Frontal cortex (tissue), 4 donors: ENCODE measurements around the gene ALDH1L2. TPM values are rescaled to one million over a fixed set of nuclear protein-coding genes. Genes with fewer than 3 reads are reported as not detected.

Experiments
- DNase-seq, 2 donors: peaks; one replicate each; pipeline ENCODE4 v3.0.0; 2012; ENCODE audit warnings: low spot score in 2 of 2
- FAIRE-seq: peaks from 2 replicates; lab custom pipeline; 2012; peaks lifted over from hg19 to GRCh38; lab: Jason Lieb, UNC
- total RNA-seq: library from RNA; depleted of rRNA; stranded (reverse); fragments of >200 nt; gene quantifications from one replicate; pipeline ENCODE4 v1.2.3, GENCODE V29; 2014
- donor health status: control.
- donor health status: control.
- donor health status: control.

Gene ALDH1L2
- total RNA-seq, 1 donor from 2014 or later, result 4.9 TPM

DNA sequence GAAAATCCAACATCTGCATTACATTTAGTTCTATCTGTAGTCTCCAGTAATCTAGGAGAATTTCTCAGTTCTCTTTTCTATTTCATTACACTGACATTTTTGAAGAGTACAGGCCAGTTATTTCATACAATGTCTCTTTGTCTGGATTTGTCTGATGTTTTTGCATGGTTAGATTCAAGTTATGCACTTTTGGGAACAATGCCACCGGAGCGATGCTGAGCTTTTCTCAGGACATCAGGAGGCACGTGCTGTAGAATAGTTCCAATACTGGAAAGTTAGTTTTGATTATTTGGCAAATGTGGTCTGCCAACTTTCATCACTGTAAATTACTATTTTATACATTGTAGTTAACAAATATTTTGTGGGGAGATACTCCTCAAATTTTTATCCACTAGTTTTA lies 43.1 kb downstream of the ALDH1L2 start:
- FAIRE-seq (no peak), DNase-seq (no peak)

DNA sequence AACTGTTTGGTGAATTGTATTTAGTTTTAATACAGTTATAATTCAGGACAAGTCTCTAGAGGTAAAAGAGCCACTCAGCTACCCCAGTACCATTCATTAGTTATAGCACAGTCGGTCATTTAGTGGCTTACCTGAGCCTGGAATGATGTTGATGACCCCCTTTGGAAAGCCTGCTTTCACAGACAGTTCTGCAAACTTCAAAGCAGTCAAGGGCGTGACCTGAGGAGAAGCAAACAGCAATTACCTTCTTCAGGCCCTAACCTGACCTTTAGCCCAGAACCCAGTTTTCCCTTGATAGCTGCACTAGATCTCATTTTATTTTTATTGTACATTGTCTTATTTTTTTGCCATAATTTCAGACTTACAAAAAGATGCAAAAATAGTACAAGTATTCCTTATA lies 43.8 kb downstream of the ALDH1L2 start:
- FAIRE-seq (no peak), DNase-seq (no peak)

DNA sequence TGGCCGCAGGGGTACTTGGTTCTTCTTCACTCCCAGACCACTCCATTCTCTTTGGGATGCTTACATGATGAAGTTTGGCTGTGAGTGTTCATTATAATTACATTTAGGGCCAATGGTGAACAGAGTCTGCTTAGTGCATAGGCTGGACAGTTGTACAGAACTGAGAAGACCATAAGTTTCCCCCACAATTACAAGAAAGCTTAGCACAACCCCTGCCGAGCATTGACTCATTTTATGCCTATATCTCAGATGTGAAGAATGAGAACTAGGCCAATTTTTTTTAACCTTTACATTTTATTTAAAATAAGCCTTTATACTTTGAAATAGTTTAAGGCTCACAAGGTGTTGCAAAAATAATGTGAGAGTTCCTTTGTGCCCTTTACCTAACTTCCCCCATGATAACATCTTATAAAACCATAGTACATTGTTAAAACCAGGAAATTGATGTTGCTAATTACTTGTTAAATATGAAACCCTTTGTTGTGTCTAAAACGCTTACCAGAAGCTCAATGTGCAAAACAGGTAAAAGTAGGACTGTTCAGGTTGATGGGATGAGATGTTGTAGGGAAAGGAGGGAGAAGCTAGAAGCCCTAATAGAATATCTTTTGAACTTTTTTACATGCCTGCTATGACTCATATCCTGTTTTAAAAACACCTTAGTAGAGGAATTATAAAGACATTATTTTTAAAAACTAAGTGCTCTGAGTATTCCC lies 47.2 kb downstream of the ALDH1L2 start:
- FAIRE-seq, result no peak
- DNase-seq, result no peak

DNA sequence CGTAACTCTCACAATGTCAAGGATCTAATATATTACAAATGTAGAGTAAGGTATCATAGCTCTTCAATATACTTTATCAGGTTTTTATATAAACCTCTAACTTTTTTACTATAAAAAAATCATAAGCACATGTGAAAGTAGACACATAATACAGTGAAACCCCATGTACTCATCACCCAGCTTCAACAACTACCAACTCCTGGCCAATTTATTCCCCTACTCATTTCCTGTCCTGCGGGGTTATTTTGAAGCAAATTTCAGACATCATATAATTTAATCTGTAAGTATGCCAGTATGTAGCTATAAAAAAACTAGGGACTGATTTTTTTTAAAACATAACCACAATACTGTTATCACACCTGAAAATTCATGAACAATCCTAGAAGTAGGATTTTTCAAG lies 50.4 kb downstream of the ALDH1L2 start:
- FAIRE-seq (no peak), DNase-seq (no peak)

DNA sequence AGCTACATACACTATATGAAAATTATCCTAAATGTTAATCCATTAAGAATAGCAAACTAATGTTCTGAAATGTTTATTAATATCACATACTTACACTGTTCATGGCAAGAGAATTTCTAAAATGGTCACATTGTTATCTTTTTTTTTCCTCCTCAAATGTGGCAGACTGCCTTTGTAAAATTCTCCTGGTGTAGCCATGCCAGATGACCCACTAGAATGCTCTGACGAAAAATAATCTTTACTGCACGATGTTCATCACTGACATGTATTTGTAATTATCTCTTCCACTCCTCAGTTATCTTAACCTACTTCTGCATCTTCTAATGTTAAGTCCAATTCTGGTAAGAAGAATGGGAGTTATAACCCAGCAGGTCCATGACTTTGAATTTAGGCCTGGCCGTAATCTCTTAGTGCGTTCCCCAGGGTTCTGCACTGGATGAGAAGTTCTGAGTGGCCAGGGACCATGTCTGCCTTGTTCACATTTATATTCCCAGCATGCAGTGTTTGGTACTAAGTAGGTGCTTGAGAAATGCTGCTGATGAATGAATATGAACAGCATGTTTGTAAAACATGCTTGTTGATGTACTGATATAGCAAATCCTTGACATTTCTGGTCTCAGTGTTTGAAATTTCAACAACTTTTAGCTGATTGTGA lies 51.4 kb downstream of the ALDH1L2 start:
- DNase-seq (no peak), FAIRE-seq (no peak)

DNA sequence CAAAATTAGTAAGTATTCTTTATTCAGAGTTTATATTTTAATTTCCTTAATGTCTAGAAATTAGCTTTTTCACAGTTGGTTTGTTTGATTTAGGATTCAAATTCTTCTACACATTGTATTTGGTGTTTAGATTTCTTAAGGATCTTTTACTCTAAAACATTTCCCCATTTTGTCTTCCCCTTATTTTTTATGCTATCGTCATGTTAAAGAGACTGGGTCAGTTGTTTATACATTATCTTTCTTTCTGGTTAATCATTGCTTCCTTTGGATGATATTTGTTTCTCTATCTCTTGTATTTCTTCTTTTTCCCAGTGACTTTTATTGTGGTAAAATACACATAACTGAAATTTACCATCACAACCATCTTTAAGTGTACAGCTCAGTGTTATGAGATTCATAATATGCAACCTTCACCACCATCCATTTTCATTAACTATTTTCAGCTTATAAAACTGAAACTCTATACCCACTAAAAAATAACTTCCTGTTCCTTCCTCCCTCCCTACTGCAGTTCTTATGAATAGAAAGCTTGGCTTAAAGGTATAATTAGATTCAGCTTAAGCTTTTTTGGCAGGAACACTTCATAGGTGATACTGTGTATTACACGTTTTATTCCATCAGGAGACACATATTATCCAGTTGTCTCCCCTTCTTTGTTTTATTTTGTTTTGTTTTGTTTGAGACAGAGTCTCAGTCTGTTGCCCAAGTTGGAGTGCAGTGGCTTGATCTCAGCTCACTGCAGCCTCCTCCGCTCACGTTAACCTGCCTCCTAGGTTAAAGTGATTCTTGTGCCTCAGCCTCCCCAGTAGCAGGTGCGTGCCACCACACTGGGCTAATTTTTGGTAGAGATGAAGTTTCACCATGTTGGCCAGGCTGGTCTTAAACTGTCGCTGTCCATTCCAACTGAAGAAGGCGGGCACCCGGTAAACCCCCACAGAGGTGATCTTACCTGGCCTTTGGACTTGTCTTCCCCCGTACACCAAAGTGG lies 53.1 kb downstream of the ALDH1L2 start:
- DNase-seq (no peak), FAIRE-seq (peak; percentile 8)

DNA sequence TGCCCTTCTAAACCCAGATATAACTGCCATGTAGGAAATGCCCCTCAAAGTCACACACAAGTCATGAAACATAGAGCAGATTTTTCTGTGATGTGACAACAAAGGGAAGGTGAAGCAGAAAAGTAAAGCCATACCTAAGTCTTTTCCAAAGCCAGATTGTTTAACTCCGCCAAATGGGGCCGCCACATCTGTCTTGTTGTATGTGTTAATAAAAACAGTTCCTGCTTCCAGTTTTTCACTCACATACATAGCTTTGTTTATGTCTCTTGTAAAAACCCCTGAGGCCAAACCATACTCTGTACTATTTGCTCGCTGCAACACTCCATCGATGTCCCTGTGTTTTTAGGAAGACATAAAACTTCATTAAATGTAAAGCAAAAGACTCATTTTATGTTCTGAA lies 57.8 kb downstream of the ALDH1L2 start:
- no peak for DNase-seq
- no peak for FAIRE-seq

DNA sequence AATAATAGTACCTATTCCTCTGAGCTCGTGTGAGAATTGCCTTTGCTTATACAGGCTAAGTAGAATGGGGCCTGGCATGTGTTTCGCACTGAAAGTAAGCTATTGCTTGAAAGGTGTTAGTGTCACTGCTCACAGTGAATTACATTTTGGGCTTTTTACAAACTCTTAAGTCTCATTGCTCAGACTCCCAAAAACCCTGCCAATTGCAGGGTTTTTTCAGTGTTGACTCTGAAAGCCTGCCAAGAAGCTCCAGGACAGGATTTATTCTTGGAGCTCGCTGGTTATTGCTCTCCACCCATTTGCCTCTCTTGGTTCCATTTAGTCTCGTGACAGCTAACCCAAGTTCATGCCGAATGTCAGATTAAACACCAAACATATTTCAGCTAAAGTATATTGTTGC lies 58.4 kb downstream of the ALDH1L2 start:
- DNase-seq (peak in 1 of 2 donors; percentile 2), FAIRE-seq (no peak)

DNA sequence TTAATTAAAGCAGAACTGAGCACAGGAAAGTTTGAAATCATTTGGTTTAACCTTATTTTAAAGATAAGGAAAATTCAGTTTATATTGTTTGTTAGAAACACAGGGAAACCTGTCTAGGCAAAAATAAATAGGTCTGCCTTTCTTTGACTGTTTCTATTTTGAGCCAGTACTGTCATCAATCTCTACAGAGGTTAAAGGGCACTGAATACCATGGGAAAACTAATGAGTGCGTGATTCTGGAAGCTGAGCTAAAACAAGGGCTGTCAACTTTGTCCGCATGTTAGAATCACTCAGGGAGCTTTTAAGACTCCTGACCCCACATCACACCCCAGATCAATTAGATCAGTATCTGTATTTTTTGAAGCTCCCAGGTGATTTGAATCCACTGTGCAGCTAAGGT lies 59.3 kb downstream of the ALDH1L2 start:
- DNase-seq, result no peak
- no peak for FAIRE-seq

DNA sequence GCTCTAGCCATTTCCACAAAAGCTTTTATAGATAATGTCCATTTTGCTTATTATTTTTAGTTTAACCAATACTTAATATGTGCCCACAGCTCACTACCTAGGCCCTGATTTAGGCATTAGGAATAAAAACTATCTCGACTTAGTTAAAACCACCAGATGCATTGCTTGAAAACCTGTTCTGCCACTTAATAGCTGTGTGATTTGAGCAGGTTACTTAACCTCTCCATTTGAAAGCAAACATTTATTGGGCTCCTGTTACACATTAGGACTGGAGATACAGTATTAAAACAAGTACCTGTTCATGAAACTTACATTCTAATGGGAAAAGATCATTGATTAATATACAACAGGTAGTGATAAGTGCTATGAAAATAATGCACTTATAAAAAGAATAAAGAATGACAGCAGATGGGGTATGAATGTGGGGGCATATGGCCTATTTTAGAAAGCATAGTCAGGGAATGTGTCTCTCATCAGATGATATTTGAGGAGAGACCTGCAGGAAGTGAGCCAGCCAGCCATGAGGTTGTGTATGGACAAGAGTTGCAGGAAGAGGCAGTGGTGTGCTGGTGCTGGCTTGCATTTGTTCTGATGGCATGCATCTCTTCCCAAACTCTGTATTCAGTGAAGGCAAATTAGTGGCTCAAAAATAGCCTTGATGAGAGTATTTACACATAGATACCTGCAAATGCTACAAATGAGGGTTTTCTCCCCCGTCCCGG lies 63.9 kb downstream of the ALDH1L2 start:
- DNase-seq (no peak), FAIRE-seq (no peak)

DNA sequence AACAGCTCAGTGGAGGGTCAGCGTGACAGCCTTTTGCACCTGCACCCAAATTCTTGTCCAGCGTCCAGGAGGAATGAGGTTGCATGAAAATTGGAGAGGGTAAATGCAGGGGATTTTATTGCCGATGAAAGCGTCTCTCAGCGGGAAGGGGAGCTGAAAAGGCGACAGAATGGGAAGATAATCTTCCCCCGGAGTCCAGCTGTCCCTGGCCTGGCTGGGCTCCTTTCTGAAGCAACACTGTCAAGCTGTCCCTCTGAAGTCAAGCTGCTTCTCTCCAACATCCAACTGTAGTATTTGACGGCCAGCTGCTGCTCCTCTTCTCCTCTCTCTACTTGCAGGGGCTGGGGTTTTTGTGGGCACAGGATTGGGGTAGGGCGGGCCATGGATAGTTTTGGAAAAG lies 65.5 kb downstream of the ALDH1L2 start:
- FAIRE-seq (no peak), DNase-seq (no peak)

DNA sequence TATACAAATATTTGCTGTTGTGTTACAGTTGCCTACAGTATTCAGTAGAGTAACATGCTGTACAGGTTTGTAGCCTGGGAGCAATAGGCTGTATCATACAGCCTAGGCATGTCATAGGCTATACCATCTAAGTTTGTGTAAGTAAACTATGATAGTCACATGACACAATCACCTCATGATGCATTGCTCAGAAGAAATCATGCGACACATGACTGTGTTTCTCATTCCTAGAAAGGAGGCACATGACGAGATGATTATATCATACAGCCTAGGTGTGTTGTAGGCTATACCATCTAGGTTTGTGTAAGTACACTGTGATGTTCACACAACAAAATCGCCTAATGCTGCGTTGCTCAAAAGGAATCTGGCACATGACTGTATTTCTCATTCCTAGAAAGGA lies 66.2 kb downstream of the ALDH1L2 start:
- FAIRE-seq, result no peak

DNA sequence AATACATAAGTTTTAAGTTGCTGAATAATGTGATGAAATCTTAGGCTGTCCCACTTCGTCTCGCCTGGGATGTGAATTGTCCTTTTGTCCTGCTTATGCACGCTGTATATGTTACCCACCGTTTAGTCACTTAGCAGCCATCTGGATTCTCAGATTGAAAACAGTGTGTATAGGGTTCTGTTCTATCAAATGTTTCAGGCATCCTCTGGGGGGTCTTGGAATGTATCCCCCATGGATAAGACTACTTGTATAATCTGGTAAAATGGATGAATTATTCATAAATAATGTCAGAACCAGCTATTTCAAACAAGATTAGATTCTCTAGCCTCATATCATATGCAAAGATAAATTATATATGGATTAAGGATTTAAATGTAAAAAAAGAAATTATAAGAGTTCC lies 68.7 kb downstream of the ALDH1L2 start:
- FAIRE-seq (no peak), DNase-seq (no peak)

More for the DNA sequence above, 66.2 kb downstream of the ALDH1L2 start:
- no peak for DNase-seq

DNA sequence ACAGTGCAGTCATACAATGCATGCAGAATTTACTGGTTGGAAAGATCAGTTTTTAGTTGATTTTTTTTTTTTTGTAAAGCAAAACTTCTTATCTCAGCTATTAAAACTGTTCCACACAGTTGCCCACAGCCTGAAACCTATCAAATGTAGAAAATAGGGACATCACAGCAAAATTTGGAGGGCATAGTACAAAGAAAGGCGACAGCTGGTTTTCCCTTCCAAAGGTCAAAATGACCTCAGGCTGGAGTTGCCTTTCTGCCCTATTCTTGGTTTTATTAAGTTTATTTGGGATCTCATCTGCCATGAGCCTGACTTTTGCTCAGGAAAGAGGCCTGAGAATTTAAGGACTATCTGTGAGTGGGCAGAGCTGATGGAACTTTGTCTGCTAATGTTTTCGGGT lies 69.7 kb downstream of the ALDH1L2 start:
- FAIRE-seq, result no peak
- no peak for DNase-seq

DNA sequence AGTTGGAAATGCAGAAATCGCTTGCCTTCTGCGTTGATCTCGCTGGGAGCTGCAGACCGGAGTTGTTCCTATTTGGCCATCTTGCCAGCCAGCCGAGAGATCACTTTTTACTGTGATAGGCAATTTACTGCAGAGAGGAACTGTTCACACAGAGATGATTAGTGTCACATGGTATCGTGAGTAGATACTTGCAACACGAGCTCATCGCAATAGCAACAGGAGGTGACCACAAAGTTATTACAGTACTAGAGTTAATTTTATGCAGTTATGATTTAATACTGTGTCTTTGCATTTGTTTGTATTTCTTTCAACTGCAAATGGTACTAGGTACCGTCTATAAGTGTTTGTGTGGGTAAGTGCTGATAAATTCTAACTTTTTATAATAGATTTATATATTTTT lies 70.4 kb downstream of the ALDH1L2 start:
- FAIRE-seq (no peak), DNase-seq (no peak)

DNA sequence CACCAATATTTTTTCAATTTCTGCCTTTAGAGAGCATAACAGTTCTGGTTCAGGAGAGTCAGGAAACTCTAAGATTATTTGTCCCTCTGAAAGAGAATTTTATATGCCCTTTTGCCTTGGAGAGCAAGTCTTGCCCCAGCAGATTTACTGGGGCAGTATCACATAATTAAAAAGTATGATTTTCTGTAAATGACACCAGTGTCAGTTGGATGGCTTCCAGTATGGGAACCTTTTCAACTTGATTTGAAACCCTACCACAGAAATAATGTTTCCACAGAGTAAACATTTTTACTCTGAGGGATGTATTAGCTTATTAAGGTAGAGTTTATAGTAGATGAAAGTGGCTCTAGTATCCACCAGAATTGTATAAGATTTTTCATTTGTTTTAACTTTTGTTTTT lies 82.8 kb downstream of the ALDH1L2 start:
- FAIRE-seq, result no peak
- DNase-seq, result no peak

DNA sequence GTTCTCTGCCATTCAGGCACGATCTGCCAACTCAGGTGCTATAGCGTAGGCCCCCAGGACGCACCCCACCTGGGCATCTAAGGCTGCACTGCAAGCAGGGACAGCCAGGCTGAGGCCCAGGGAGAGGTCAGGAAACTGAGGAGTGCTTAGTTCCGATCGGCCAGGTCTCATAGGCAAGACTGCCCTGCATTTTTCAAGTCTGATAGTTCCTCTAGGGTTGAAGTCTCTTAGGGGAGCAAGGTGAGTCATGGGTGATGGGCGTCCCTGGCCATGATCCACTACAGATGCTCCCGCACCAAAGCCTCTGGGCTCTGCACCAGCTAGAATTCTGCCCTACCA lies 84.9 kb downstream of the ALDH1L2 start:
- DNase-seq, result no peak
- FAIRE-seq, result no peak

DNA sequence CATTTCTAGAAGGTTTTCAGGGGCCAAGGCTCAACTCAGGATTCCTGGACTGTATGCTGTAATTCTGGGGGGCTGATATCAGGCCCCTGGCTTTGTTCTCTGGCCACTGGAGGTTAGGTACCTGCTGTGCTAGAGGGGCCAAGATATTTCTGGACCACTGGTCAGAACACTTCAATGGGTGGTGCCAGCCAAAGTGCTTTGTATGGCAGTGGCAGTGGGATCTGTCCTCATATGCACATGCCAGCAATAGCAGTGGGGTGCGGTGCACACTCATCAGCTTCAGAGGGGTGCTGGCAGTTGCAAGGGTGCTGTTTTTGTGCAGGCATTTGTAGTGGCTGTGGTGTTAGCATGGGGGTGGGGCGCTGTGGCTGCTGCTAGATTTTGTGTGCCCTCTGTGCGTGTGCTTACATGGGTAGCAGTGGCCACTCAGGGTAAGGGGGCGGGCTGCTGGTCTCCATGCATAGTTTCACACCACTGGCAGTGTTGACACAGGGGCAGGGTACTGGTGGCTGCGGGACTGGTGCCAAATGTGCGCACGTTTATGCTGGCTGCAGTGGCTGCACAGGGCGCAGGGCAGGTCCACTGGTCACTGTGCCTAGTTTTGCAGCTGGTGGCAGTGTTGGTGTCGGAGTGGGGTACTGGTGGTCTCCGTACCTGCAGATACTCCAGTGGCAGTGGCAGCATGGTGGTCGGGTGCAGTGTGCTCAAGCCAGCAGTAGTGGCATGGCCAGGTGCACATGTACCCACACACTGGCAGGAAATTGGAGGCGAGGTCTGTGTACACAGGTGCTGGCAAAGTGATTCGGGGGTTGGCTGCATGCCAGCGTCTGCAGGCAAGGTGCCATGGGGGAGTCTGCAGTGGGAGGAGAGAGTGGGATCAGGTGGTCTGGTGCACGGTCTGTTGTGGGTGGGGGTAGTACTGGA lies 85.6 kb downstream of the ALDH1L2 start:
- FAIRE-seq, result no peak
- DNase-seq, result no peak

DNA sequence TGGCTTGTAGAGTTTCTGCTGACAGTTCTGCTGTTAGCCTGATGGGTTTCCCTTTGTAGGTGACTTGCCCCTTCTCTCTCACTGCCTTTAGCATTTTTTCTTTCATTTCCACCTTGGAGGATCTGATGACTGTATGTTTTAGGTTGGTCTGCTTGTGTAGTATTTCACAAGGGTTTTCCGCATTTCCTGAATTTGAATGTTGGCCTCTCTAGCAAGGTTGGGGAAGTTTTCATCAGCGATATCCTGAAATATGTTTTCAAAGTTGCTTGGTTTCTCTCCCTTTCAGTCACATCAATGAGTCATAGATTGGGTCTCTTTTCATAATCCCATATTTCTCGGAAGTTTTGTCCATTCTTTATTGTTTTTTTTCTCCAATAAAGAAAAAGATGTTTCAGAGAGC lies 86.7 kb downstream of the ALDH1L2 start:
- FAIRE-seq (no peak), DNase-seq (no peak)
